Stimulated activated CD4-positive, alpha-beta T cell treated with anti-CD3 and anti-CD28 coated beads, Interleukin-12 subunit alpha, Interleukin-12 subunit beta, amount 100 ng/mL, for 24 hours (primary cell): Measurements from ENCODE around the gene GAP43.

Experiments used
- DNase-seq, 2 experiments: peaks; one replicate each; pipeline ENCODE4 v3.0.0-alpha.2; 2020; ENCODE audit warnings: low read depth in 2 of 2

GAP43 gene

GRCh38 chr3:115662356-115662755, 39.0 kb downstream of the GAP43 start:
- DNase-seq, result no peak

- DNase-seq, result no peak
These were observed 40.1 kb downstream of the GAP43 start for GRCh38 chr3:115663414-115663813.

GRCh38 chr3:115666081-115666480, 42.8 kb downstream of the GAP43 start:
- DNase-seq, result no peak

- no peak for DNase-seq
These were observed 43.8 kb downstream of the GAP43 start for GRCh38 chr3:115666920-115667737.

GRCh38 chr3:115667738-115668065, 44.4 kb downstream of the GAP43 start:
- no peak for DNase-seq

- no peak for DNase-seq
These were observed 47.6 kb downstream of the GAP43 start for GRCh38 chr3:115670911-115671310.

- no peak for DNase-seq
These were observed 48.6 kb downstream of the GAP43 start for GRCh38 chr3:115671761-115672455.

GRCh38 chr3:115673881-115674280, 50.6 kb downstream of the GAP43 start:
- DNase-seq, result no peak

GRCh38 chr3:115676336-115676735, 53.0 kb downstream of the GAP43 start:
- DNase-seq, result no peak

GRCh38 chr3:115680803-115681345, 57.6 kb downstream of the GAP43 start:
- DNase-seq, result no peak

GRCh38 chr3:115681736-115682135, 58.4 kb downstream of the GAP43 start:
- no peak for DNase-seq

GRCh38 chr3:115683305-115683704, 60.0 kb downstream of the GAP43 start:
- no peak for DNase-seq

- DNase-seq, result no peak
These were observed 60.5 kb downstream of the GAP43 start for GRCh38 chr3:115683773-115684172.

GRCh38 chr3:115685097-115685496, 61.8 kb downstream of the GAP43 start:
- no peak for DNase-seq

- no peak for DNase-seq
These were observed 64.4 kb downstream of the GAP43 start for GRCh38 chr3:115687721-115688120.

GRCh38 chr3:115688418-115688817, 65.1 kb downstream of the GAP43 start:
- DNase-seq, result no peak

GRCh38 chr3:115689928-115690327, 66.6 kb downstream of the GAP43 start:
- DNase-seq, result no peak

GRCh38 chr3:115691964-115692363, 68.7 kb downstream of the GAP43 start:
- DNase-seq, result no peak

GRCh38 chr3:115692887-115693524, 69.7 kb downstream of the GAP43 start:
- DNase-seq, result peak; percentile 39 to 56

- no peak for DNase-seq
These were observed 70.6 kb downstream of the GAP43 start for GRCh38 chr3:115693868-115694267.

GRCh38 chr3:115695090-115695489, 71.8 kb downstream of the GAP43 start:
- no peak for DNase-seq

GRCh38 chr3:115697263-115698053, 74.1 kb downstream of the GAP43 start:
- no peak for DNase-seq
